ENCODE measurements around the gene STARD8.

- TF ChIP-seq, protein P1, sequence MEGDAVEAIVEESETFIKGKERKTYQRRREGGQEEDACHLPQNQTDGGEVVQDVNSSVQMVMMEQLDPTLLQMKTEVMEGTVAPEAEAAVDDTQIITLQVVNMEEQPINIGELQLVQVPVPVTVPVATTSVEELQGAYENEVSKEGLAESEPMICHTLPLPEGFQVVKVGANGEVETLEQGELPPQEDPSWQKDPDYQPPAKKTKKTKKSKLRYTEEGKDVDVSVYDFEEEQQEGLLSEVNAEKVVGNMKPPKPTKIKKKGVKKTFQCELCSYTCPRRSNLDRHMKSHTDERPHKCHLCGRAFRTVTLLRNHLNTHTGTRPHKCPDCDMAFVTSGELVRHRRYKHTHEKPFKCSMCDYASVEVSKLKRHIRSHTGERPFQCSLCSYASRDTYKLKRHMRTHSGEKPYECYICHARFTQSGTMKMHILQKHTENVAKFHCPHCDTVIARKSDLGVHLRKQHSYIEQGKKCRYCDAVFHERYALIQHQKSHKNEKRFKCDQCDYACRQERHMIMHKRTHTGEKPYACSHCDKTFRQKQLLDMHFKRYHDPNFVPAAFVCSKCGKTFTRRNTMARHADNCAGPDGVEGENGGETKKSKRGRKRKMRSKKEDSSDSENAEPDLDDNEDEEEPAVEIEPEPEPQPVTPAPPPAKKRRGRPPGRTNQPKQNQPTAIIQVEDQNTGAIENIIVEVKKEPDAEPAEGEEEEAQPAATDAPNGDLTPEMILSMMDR (conservative IDR thresholded peaks at IDR 0.05; ENCODE audit: low read depth, low read length): no peak
- no peak for TF ChIP-seq EZH2 (IDR thresholded peaks at IDR 0.05; ENCODE audit: low read length, unreplicated experiment)
Observed at GRCh38 chrX:68650491-68650890, 3.0 kb downstream of the STARD8 start.

Data from PC-3 (cell line).